HepG2 (cell line): Measurements from ENCODE around the gene RCOR1. TPM values are rescaled to one million over a fixed set of nuclear protein-coding genes. Genes with fewer than 3 reads are reported as not detected.

Source experiments
- ATAC-seq: fragments of 200-7000 bp; cut with Tn5 transposase; 3 replicates; pipeline ENCODE4 v1.9.1; 2020; ENCODE audit warnings: mild to moderate bottlenecking, moderate library complexity
- BruUV-seq: library from RNA; stranded (reverse); fragments of 400-500 nt; replicated peaks from 2 replicates; lab custom pipeline; 2021; lab: Mats Ljungman, UMichigan
- CTCF ChIA-PET: fragments of 300-600 bp; formaldehyde crosslinking; extraction: SDS; loops from one replicate; lab custom pipeline; 2021; ENCODE audit warnings: low total read pairs, inconsistent platforms, low intra/inter-chr PET ratio; lab: Yijun Ruan, JAX
- POLR2A ChIA-PET: fragments of 350-600 bp; sonication (Branson Sonifier 250); formaldehyde crosslinking; loops from one replicate; lab custom pipeline; 2020; ENCODE audit warnings: antibody characterized with exemption, inconsistent platforms; lab: Yijun Ruan, JAX
- DNase-seq: peaks from one replicate; pipeline ENCODE4 v3.0.0-alpha.2; 2015; ENCODE audit warnings: low spot score
- FAIRE-seq: peaks from 3 replicates; lab custom pipeline; 2011; peaks lifted over from hg19 to GRCh38; lab: Jason Lieb, UNC
- H2AFZ ChIP-seq: one replicate; pipeline ENCODE4 v1.6.1; 2011; ENCODE audit warnings: low read length, inconsistent platforms
- H3K27ac ChIP-seq: fragments of 300-600 bp; 3 replicates; pipeline ENCODE4 v1.8.0; 2011; ENCODE audit warnings: mixed run types, mild to moderate bottlenecking, mixed read lengths, low read length, inconsistent platforms; ENCODE audit not compliant: insufficient read depth; ENCODE audit errors: extremely low read length
- H3K27me3 ChIP-seq, 2 experiments: fragments of 200-600 bp in 1 of 2; 2 replicates in 1 of 2; 3 replicates in 1 of 2; pipeline versions ENCODE4 v1.6.0 to v1.8.0; 2011; ENCODE audit warnings: low read length in 2 of 2, mild to moderate bottlenecking in 2 of 2, moderate library complexity in 2 of 2, inconsistent platforms in 1 of 2; ENCODE audit not compliant: insufficient read depth in 2 of 2, control insufficient read depth in 1 of 2
- H3K36me3 ChIP-seq, 2 experiments: fragments of 200-600 bp in 1 of 2; replicated peaks in 1 of 2; 2 replicates in 1 of 2; 3 replicates in 1 of 2; pipeline versions ENCODE4 v1.5.1 to v1.8.0; 2011; ENCODE audit warnings: low read length in 2 of 2, inconsistent platforms in 1 of 2; ENCODE audit not compliant: insufficient read depth in 2 of 2, control insufficient read depth in 1 of 2
- H3K4me1 ChIP-seq: 2 replicates; pipeline ENCODE4 v1.5.1; 2012; ENCODE audit warnings: low read length, inconsistent platforms; ENCODE audit not compliant: insufficient read depth
- H3K4me2 ChIP-seq: 2 replicates; pipeline ENCODE4 v1.6.0; 2011; ENCODE audit warnings: low read depth, low read length, inconsistent platforms
- H3K4me3 ChIP-seq, 3 experiments: fragments of 200-600 bp in 1 of 3; sonication (generic), shearing (Covaris generic) in 1 of 3; replicated peaks in 1 of 3; 2 replicates each; pipeline ENCODE4 v1.5.1; 2011 to 2016; ENCODE audit warnings: low read length in 3 of 3, inconsistent platforms in 2 of 3, low read depth in 2 of 3, mild to moderate bottlenecking in 2 of 3, control low read depth in 1 of 3, mixed read lengths in 1 of 3; ENCODE audit not compliant: insufficient read depth in 1 of 3
- H3K79me2 ChIP-seq: one replicate; pipeline ENCODE4 v1.6.1; 2011; ENCODE audit warnings: low read length, inconsistent platforms; ENCODE audit not compliant: insufficient read depth
- H3K9ac ChIP-seq: 2 replicates; pipeline ENCODE4 v1.6.0; 2011; ENCODE audit warnings: mild to moderate bottlenecking, low read depth, low read length, inconsistent platforms; ENCODE audit not compliant: insufficient read depth
- H3K9me3 ChIP-seq: 2 replicates; pipeline ENCODE4 v1.5.1; 2012; ENCODE audit warnings: mild to moderate bottlenecking, low read length
- H4K20me1 ChIP-seq: 2 replicates; pipeline ENCODE4 v1.6.0; 2011; ENCODE audit warnings: inconsistent platforms, mild to moderate bottlenecking, low read length, moderate library complexity; ENCODE audit not compliant: insufficient read depth
- ETV5 ChIP-seq: IDR thresholded peaks from 2 replicates; pipeline ENCODE4 v1.6.1; 2018; ENCODE audit warnings: missing biosample characterization, missing genetic modification reagents, inconsistent platforms, borderline replicate concordance
- FOSL2 ChIP-seq: sonication (generic); formaldehyde crosslinking; IDR thresholded peaks from 2 replicates; pipeline ENCODE4 v1.4.0; 2020; ENCODE audit warnings: missing genetic modification reagents
- FOXA3 ChIP-seq: IDR thresholded peaks from 2 replicates; pipeline ENCODE4 v1.6.1; 2016; ENCODE audit warnings: missing genetic modification reagents, missing compliant biosample characterization
- HNF4G ChIP-seq, 2 experiments: sonication (generic) in 1 of 2; formaldehyde crosslinking in 1 of 2; IDR thresholded peaks; 2 replicates each; pipeline versions ENCODE4 v1.4.0 to v1.6.1; 2011 to 2020; ENCODE audit warnings: borderline replicate concordance in 2 of 2, low read depth in 2 of 2, mild to moderate bottlenecking in 2 of 2, low read length in 1 of 2, missing genetic modification reagents in 1 of 2, moderate library complexity in 1 of 2
- NFYC ChIP-seq: IDR thresholded peaks from 2 replicates; pipeline ENCODE4 v1.6.1; 2016; ENCODE audit warnings: missing genetic modification reagents, missing compliant biosample characterization
- NR2F6 ChIP-seq, 2 experiments: IDR thresholded peaks; 2 replicates each; pipeline ENCODE4 v1.6.1; 2016; ENCODE audit warnings: antibody characterized with exemption in 1 of 2, mild to moderate bottlenecking in 1 of 2
- RARA ChIP-seq: IDR thresholded peaks from 2 replicates; pipeline ENCODE4 v1.6.1; 2016; ENCODE audit warnings: missing genetic modification reagents, missing compliant biosample characterization
- RFXAP ChIP-seq: sonication (generic); formaldehyde crosslinking; IDR thresholded peaks from 2 replicates; pipeline ENCODE4 v1.4.0; 2020; ENCODE audit warnings: missing genetic modification reagents, borderline replicate concordance
- RXRA ChIP-seq: sonication (generic); formaldehyde crosslinking; IDR thresholded peaks from 2 replicates; pipeline ENCODE4 v1.5.1; 2020; ENCODE audit warnings: missing genetic modification reagents
- SAP130 ChIP-seq: IDR thresholded peaks from 2 replicates; pipeline ENCODE4 v1.6.1; 2016; ENCODE audit warnings: low read depth
- TCF7 ChIP-seq: sonication (generic); IDR thresholded peaks from 2 replicates; pipeline ENCODE4 v1.6.1; 2016; ENCODE audit warnings: antibody characterized with exemption, low read depth
- ZNF724P ChIP-seq: sonication (generic); formaldehyde crosslinking; IDR thresholded peaks from 2 replicates; pipeline ENCODE4 v1.8.0; 2022; ENCODE audit warnings: missing genetic modification reagents, borderline replicate concordance
- WGBS: methylation state at CpG from one replicate; pipeline ENCODE4 v1.1.6; 2017; ENCODE audit warnings: low lambda C conversion rate; 5-methylcytosine and 5-hydroxymethylcytosine counted together
- in situ Hi-C: cut with HindIII; loops from 2 replicates; pipeline ENCODE4 v1.10.0; 2017; ENCODE audit warnings: low pct_unique_long_range_greater_than_20kb; ENCODE audit not compliant: extremely low pct_ligation_motif_present
- intact Hi-C: fragments of 100-400 bp; cut with micrococcal nuclease; formaldehyde crosslinking; loops from one replicate; pipeline ENCODE4 v1.10.0; 2022; ENCODE audit not compliant: unreplicated experiment
- polyA plus RNA-seq, 8 experiments: library from polyadenylated mRNA; depleted of rRNA in 3 of 8; stranded (reverse) in 7 of 8; unstranded in 1 of 8; fragments of >200 nt; fragmentation: Illumina TruSeq in 4 of 8; extraction: Trizol in 4 of 8; gene quantifications; 2 replicates each; pipeline versions ENCODE4 v1.2.1 to v1.2.3, GENCODE V29; 2011 to 2016; ENCODE audit warnings: low read depth in 4 of 8, missing spikeins in 1 of 8, mixed read lengths in 1 of 8; ENCODE audit not compliant: insufficient read depth in 1 of 8
- total RNA-seq, 5 experiments: library from RNA; depleted of rRNA; stranded (reverse); fragments of >200 nt; fragmentation: Illumina TruSeq; extraction: Trizol; gene quantifications; 2 replicates each; pipeline ENCODE4 v1.2.3, GENCODE V29; 2016; ENCODE audit warnings: low read depth in 1 of 5
- TF ChIP-seq, protein P1 (sequence below): sonication (generic); formaldehyde crosslinking; IDR thresholded peaks from 2 replicates; pipeline ENCODE4 v1.4.0; 2020; ENCODE audit warnings: missing genetic modification reagents
- TF ChIP-seq, protein P2 (sequence below): sonication (generic); formaldehyde crosslinking; IDR thresholded peaks from 2 replicates; pipeline ENCODE4 v1.8.0; 2022; ENCODE audit warnings: mild to moderate bottlenecking, missing genetic modification reagents, moderate library complexity
- TF ChIP-seq, protein P3 (sequence below): sonication (generic); formaldehyde crosslinking; IDR thresholded peaks from 2 replicates; pipeline ENCODE4 v1.8.0; 2022; ENCODE audit warnings: missing genetic modification reagents, mild to moderate bottlenecking, moderate library complexity, borderline replicate concordance

RCOR1 gene
- total and polyA plus RNA-seq, 2 of the 13 experiments (the other 11 are each of a cell fraction or from before 2014, with no cell fraction given) = 10.2 to 11.1 TPM

DNA sequence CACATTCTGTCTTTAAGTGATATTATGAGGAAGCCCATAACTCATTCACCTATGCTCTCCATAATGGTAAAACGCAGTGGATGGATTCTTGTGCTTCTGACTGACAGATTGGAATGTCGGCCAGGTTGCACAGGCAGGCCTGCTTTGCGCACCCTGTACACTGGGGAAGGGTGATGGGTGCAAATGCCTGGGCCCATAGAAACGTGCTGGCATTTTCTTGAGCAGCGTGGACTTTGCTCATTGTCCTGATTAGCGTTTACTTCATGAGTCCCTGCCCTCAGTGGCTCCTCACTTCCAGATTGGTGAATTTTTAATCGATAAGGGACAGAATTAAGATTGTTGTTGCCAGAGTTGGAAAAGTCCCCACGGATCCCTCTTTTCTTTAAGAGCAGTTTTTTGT is 103.9 kb downstream of the RCOR1 start (continued):
- TF ChIP-seq HNF4G (IDR thresholded peaks at IDR 0.05; ENCODE audit: borderline replicate concordance, low read depth, low read length) = 0 out of 2 replicates have a peak, but pooled peaks have one; percentile 10
- no peak for TF ChIP-seq HNF4G (CRISPR knock-in tag; IDR thresholded peaks at IDR 0.05; ENCODE audit: borderline replicate concordance, low read depth)

DNA sequence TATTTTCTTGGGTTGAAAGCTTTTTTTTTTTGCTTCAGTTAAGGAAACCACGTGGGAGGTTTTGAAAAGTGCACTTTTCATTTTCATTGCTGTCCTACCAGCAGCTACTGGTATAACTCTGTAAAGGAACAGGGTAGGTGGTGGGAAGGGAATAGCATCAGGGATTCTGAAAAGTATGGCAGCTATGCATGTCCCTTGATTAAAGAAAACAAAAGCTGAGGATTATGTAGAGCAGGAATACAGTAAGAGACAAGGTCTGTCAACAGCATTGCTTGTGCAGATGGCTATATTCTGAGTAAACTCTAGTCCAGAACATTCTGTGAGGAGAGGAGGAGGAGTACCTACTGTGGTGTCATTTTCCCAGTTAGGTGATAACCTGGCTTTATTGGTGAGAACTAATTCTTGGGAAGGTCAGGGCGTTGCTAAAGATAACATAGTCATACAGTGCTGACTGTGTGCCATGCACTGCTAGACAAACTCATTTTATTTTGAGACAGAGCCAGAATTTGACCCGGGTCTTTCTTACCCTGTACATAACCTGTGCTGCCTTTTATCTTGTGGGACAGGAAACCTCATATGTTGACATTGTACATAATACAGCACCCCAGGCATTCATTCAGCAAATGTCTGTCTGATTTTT is 104.5 kb downstream of the RCOR1 start:
- intact Hi-C loops (loop anchor here (5.0 kb wide), 1 partner anchor 75 kb away; no protein-coding TSS in a partner anchor), in situ Hi-C loops (loop anchor here (10.0 kb wide), 1 partner anchor 218 kb away; no protein-coding TSS in a partner anchor)
- peaks cover 0 to 14% of the 10 kb centered on the region in 2 experiments; a peak in 3 of 5 replicates for H3K36me3 ChIP-seq
- H3K4me1 ChIP-seq = peaks cover 60% of the 10 kb centered on the region
- peak; percentile 83 for DNase-seq
- H3K79me2 ChIP-seq = peaks cover 45% of the 10 kb centered on the region
- ChIA-PET CTCF (no interaction called here), POLR2A (interaction anchor here (0.6 kb wide), 1 partner anchor 25 kb away, joined by 4 read pairs; no protein-coding TSS in a partner anchor)
- peak overlapping the region; percentile 46 for H3K27ac ChIP-seq
- H3K9ac ChIP-seq = no peak overlapping the region
- peak; percentile 71 for ATAC-seq
- no peak overlapping the region; a peak in 1 of 6 replicates for H3K4me3 ChIP-seq
- BruUV-seq = no TSS peak
- H3K27me3 ChIP-seq = no peaks in the 10 kb centered on the region
- H3K4me2 ChIP-seq = peak overlapping the region; percentile 34; the same call in 1 of the 2 replicates
- no peaks in the 10 kb centered on the region for H3K9me3 ChIP-seq
- no peak overlapping the region for H2AFZ ChIP-seq
- peaks cover 22% of the 10 kb centered on the region for H4K20me1 ChIP-seq
- WGBS = 14% methylated on average over 3 of the region's 3 CpGs
- peak; percentile 51 for FAIRE-seq
- no peak for TF ChIP-seq RFXAP (CRISPR knock-in tag)
- TF ChIP-seq RXRA (CRISPR knock-in tag) = no peak
- 0 out of 2 replicates have a peak, but pooled peaks have one; percentile 10 for TF ChIP-seq FOSL2 (CRISPR knock-in tag)
- peak; percentile 51; the same call in 1 of the 2 replicates for TF ChIP-seq FOXA3
- TF ChIP-seq TCF7 = peak; percentile 62
- TF ChIP-seq, protein P1, sequence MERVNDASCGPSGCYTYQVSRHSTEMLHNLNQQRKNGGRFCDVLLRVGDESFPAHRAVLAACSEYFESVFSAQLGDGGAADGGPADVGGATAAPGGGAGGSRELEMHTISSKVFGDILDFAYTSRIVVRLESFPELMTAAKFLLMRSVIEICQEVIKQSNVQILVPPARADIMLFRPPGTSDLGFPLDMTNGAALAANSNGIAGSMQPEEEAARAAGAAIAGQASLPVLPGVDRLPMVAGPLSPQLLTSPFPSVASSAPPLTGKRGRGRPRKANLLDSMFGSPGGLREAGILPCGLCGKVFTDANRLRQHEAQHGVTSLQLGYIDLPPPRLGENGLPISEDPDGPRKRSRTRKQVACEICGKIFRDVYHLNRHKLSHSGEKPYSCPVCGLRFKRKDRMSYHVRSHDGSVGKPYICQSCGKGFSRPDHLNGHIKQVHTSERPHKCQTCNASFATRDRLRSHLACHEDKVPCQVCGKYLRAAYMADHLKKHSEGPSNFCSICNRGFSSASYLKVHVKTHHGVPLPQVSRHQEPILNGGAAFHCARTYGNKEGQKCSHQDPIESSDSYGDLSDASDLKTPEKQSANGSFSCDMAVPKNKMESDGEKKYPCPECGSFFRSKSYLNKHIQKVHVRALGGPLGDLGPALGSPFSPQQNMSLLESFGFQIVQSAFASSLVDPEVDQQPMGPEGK (CRISPR knock-in tag) = peak; percentile 42; the same call in 1 of the 2 replicates
- no peak for TF ChIP-seq NFYC (CRISPR knock-in tag)
- peak; percentile 36; the same call in 1 of the 2 replicates for TF ChIP-seq SAP130
- TF ChIP-seq ZNF724P (CRISPR knock-in tag) = no peak
- TF ChIP-seq, protein P2, sequence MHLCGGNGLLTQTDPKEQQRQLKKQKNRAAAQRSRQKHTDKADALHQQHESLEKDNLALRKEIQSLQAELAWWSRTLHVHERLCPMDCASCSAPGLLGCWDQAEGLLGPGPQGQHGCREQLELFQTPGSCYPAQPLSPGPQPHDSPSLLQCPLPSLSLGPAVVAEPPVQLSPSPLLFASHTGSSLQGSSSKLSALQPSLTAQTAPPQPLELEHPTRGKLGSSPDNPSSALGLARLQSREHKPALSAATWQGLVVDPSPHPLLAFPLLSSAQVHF = no peak
- TF ChIP-seq ETV5 (CRISPR knock-in tag) = peak; percentile 41; the same call in 1 of the 2 replicates
- peak; percentile 58 for TF ChIP-seq NR2F6 (IDR thresholded peaks at IDR 0.05)
- no peak; the same call in 1 of the 2 replicates for TF ChIP-seq NR2F6 (CRISPR knock-in tag; IDR thresholded peaks at IDR 0.05)
- peak; percentile 68 for TF ChIP-seq RARA (CRISPR knock-in tag)
- TF ChIP-seq, protein P3, sequence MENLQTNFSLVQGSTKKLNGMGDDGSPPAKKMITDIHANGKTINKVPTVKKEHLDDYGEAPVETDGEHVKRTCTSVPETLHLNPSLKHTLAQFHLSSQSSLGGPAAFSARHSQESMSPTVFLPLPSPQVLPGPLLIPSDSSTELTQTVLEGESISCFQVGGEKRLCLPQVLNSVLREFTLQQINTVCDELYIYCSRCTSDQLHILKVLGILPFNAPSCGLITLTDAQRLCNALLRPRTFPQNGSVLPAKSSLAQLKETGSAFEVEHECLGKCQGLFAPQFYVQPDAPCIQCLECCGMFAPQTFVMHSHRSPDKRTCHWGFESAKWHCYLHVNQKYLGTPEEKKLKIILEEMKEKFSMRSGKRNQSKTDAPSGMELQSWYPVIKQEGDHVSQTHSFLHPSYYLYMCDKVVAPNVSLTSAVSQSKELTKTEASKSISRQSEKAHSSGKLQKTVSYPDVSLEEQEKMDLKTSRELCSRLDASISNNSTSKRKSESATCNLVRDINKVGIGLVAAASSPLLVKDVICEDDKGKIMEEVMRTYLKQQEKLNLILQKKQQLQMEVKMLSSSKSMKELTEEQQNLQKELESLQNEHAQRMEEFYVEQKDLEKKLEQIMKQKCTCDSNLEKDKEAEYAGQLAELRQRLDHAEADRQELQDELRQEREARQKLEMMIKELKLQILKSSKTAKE = peak; percentile 54; the same call in 1 of the 2 replicates
